Uterus (tissue), 4 donors: ENCODE data around the gene CYP4B1. TPM values are rescaled to one million over a fixed set of nuclear protein-coding genes. Genes with fewer than 3 reads are reported as not detected.
"Not testable (repeated sequence)": the region's sequence is repeated elsewhere in the genome, so short reads cannot be mapped to it uniquely, and the experiment has no call there.

ENCODE experiments used
- DNase-seq, 2 donors: peaks; one replicate each; pipeline ENCODE4 v3.0.0-alpha.2; 2019 to 2020
- H3K27ac ChIP-seq, 2 donors: fragments of 200-600 bp; sonication (generic); 1 replicate in 1 of 2; 2 replicates in 1 of 2; pipeline ENCODE4 v1.5.1; 2016 to 2018
- H3K27me3 ChIP-seq, 2 donors: fragments of 200-600 bp; sonication (generic); one replicate each; pipeline ENCODE4 v1.5.1; 2018 to 2019; ENCODE audit warnings: control low read depth in 1 of 2
- H3K36me3 ChIP-seq, 2 donors: fragments of 200-600 bp; sonication (generic); one replicate each; pipeline ENCODE4 v1.5.1; 2019; ENCODE audit warnings: control low read depth in 1 of 2
- H3K4me1 ChIP-seq, 2 donors: fragments of 200-600 bp; sonication (generic); one replicate each; pipeline ENCODE4 v1.5.1; 2018 to 2019; ENCODE audit warnings: control low read depth in 1 of 2
- H3K4me3 ChIP-seq, 2 donors: fragments of 200-600 bp; sonication (generic); 1 replicate in 1 of 2; 2 replicates in 1 of 2; pipeline ENCODE4 v1.5.1; 2018 to 2019; ENCODE audit warnings: mild to moderate bottlenecking in 1 of 2
- H3K9me3 ChIP-seq, 2 donors: fragments of 200-600 bp; sonication (generic); one replicate each; pipeline ENCODE4 v1.5.1; 2019; ENCODE audit warnings: control low read depth in 1 of 2
- CTCF ChIP-seq, 4 experiments: fragments of 200-600 bp in 2 of 4; fragments of 450-650 bp in 2 of 4; sonication (generic) in 2 of 4; IDR thresholded peaks; one replicate each; pipeline ENCODE4 v1.5.1; 2016 to 2019; ENCODE audit warnings: antibody characterized with exemption in 4 of 4, mild to moderate bottlenecking in 2 of 4, moderate library complexity in 1 of 4
- POLR2A ChIP-seq, 2 donors: fragments of 450-650 bp; IDR thresholded peaks; one replicate each; pipeline ENCODE4 v1.6.1; 2016; ENCODE audit warnings: antibody characterized with exemption in 2 of 2, mild to moderate bottlenecking in 1 of 2, moderate library complexity in 1 of 2
- intact Hi-C: fragments of 100-400 bp; cut with DNase I; formaldehyde crosslinking; loops from one replicate; pipeline ENCODE4 v1.15.1; 2023; ENCODE audit warnings: low total_unique reads
- total RNA-seq, 4 donors: library from RNA; depleted of rRNA in 3 of 4; stranded (reverse); fragments of >200 nt in 3 of 4; gene quantifications; one replicate each; pipeline versions ENCODE4 v1.1.0 to v1.2.4, GENCODE V29; 2014 to 2023
- donor health status: DM: yes; HTN: yes; CAD: no.

Gene CYP4B1
- total RNA-seq, 4 donors from 2014 or later: 4.9 to 37.6 (median 10.1) TPM

DNA sequence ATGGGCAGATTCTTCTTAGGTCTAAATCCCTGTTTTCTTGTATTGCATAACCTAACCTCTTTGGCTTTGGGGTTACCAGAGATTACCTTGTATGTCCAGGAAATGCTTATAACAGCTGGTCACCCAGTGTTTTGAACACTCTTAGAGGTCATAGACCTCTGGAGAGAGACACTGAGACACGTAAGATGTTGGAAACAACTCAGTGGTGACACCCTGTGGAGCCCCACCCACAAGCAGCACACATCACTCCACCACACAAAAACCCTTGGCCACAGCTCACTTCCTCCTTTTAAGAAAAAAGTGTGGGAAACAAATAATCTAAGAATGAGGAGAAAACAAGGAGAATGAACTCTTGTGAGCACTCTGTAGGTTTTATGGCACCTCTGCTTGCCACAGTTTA lies 26.3 kb upstream of the CYP4B1 start:
- no peak for DNase-seq
- TF ChIP-seq CTCF (IDR thresholded peaks at IDR 0.05): no peak
- TF ChIP-seq POLR2A (IDR thresholded peaks at IDR 0.05): no peak
- no peaks in the 10 kb centered on the region for H3K4me1 ChIP-seq

DNA sequence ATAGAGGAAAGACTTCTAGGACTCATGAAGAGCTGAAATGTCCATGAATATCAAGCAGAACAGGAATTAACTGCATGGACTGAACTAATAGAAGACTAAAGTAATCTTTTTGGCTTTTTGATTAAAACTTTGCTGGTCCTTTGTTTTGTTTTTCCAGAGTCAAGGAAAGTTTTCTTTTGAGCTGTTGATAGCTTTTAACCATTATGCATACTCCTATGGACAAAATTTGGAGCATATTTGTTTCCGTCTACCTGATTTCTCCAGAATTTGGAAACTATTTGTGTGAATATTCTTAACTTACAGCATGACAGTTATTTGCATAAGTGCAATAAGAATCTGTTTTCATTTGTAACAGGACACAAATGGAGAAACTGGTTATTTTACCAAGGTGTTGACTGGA lies 24.5 kb upstream of the CYP4B1 start:
- Histone ChIP-seq H3K4me3 (no peak overlapping the region), H3K9me3 (no peaks in the 10 kb centered on the region), H3K27me3 (no peaks in the 10 kb centered on the region), H3K36me3 (no peaks in the 10 kb centered on the region), H3K4me1 (no peaks in the 10 kb centered on the region), H3K27ac (no peak overlapping the region)
- intact Hi-C loops: no loop called here
- no peak for DNase-seq
- TF ChIP-seq CTCF (IDR thresholded peaks at IDR 0.05) (no peak), POLR2A (IDR thresholded peaks at IDR 0.05) (no peak)

More for the DNA sequence above, 26.3 kb upstream of the CYP4B1 start:
- Histone ChIP-seq H3K4me3 (no peak overlapping the region), H3K9me3 (no peaks in the 10 kb centered on the region), H3K36me3 (no peaks in the 10 kb centered on the region), H3K27ac (no peak overlapping the region), H3K27me3 (no peaks in the 10 kb centered on the region)
- intact Hi-C loops: no loop called here

- intact Hi-C loops, DNase-seq, H3K27me3 ChIP-seq, H3K4me1 ChIP-seq, H3K27ac ChIP-seq, H3K4me3 ChIP-seq, H3K36me3 ChIP-seq, H3K9me3 ChIP-seq: not testable (repeated sequence)
Measured at GRCh38 chr1:46778456-46778855, 20.4 kb upstream of the CYP4B1 start.

DNA sequence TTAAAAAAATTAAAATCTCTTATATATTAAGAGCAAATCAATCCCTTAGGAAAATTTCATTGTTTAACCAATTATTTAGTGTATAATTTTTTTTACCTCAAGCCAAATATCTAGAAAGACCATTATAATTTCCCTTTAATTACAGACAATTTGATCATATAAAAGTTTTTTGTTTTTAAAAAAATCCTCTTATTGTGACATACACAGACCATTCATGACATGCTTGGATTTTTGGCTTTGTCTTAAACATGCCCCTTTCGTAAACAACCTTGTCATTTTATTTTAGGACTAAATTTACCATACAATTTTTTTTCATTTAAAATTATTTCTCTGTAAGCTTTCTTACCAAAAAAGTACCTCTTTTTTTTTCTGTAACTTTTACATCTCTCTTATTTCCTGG lies 14.2 kb upstream of the CYP4B1 start:
- no peak overlapping the region for H3K27ac ChIP-seq
- intact Hi-C loops: no loop called here
- no peak for DNase-seq
- H3K4me1 ChIP-seq: no peaks in the 10 kb centered on the region
- no peak overlapping the region for H3K4me3 ChIP-seq
- no peaks in the 10 kb centered on the region for H3K27me3 ChIP-seq
- TF ChIP-seq POLR2A (IDR thresholded peaks at IDR 0.05) (no peak), CTCF (IDR thresholded peaks at IDR 0.05) (no peak)
- no peaks in the 10 kb centered on the region for H3K9me3 ChIP-seq
- no peaks in the 10 kb centered on the region for H3K36me3 ChIP-seq

- H3K9me3 ChIP-seq, H3K4me1 ChIP-seq, H3K27me3 ChIP-seq, H3K4me3 ChIP-seq, intact Hi-C loops, H3K36me3 ChIP-seq, DNase-seq, H3K27ac ChIP-seq: not testable (repeated sequence)
Measured at GRCh38 chr1:46788634-46789033, 10.2 kb upstream of the CYP4B1 start.

GRCh38 chr1:46790446-46791101 lies 8.3 kb upstream of the CYP4B1 start:
- DNase-seq: no peak
- Histone ChIP-seq H3K27me3 (no peaks in the 10 kb centered on the region), H3K4me1 (no peaks in the 10 kb centered on the region), H3K36me3 (no peaks in the 10 kb centered on the region), H3K9me3 (no peaks in the 10 kb centered on the region), H3K4me3 (no peak overlapping the region), H3K27ac (no peak overlapping the region)
- intact Hi-C loops: no loop called here
- TF ChIP-seq CTCF (IDR thresholded peaks at IDR 0.05) (no peak), POLR2A (IDR thresholded peaks at IDR 0.05) (no peak)
